Measurements from ENCODE around the gene TMEM59L. TPM values are rescaled to one million over a fixed set of nuclear protein-coding genes. Genes with fewer than 3 reads are reported as not detected.

Gene TMEM59L
- polyA plus RNA-seq, 1 of the 3 experiments (the other 2 are of a cell fraction) = 9.6 TPM

DNA sequence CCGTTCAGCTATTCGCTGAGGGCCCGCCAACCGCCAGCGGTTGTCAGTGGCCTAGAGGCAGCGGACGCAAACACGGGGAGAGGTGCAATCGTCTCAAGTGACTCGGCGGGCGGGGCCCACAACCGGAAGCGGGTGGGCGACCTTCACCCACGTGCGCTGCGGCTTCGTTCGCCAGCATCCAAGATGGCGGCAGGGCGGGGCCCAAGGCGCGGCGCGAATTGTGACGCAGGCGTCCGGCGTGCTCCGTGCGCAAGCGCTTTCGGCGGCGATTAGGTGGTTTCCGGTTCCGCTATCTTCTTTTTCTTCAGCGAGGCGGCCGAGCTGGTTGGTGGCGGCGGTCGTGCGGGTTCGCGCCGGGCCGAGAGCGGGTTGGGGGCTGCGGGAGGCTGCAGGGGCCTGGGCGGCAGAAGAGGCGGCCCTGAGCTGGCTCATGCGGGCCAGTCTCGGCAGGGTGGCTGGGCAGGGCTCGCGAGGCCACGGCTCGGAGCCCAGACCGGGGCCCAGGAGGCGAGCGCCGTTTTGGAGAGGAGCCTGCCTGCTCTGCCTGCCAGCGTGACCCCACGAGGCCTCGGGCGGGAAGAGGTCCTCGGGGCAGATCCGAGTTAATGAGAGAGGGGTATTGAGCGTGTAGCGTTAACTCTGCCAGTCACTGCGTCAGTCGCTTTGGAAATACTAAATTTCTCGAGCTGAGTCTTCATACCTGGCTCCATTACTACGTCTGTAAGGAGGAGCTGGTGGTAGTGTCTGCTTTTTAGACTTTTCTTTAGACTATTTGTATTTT is 40.9 kb upstream of the TMEM59L start, which contains the start of gene UBA52:
Gene UBA52 (plus strand): TSS at position 294 of the 781 bp plus-strand sequence. CDS start 1,444 bp downstream, outside the sequence.
- peaks cover 40 to 51% of the 10 kb centered on the region in 2 experiments for H3K36me3 ChIP-seq (replicated peaks in 1 of 2; ENCODE audit: control insufficient read depth in 1 of 2, insufficient read depth in 2 of 2, low read length in 1 of 2)
- H2AFZ ChIP-seq (ENCODE audit: low read depth) = peak within 1 kb of the TSS; percentile 82
- ChIA-PET POLR2A (interaction anchor here (0.8 to 2.3 kb wide), 9 partner anchors 10 to 348 kb away, joined by 3 to 20 read pairs (median 6); partner anchors contain the start of genes COPE, DDX49, KXD1 and REX1BD), CTCF (interaction anchor here (0.9 to 4.2 kb wide), 12 partner anchors 9 to 605 kb away, joined by 3 to 45 read pairs (median 4); partner anchors contain the start of genes KXD1 and REX1BD)
- H3K27ac ChIP-seq (ENCODE audit: low read depth in 2 of 2, low read length in 1 of 2) = peak within 1 kb of the TSS; percentile 74 to 76
- DNase-seq = peak; percentile 96
- WGBS (ENCODE audit: low lambda C conversion rate) = under 1% methylated on average over 29 of the region's 75 CpGs
- H3K4me3 ChIP-seq (ENCODE audit: low read depth in 2 of 2, low read length in 1 of 2) = peak within 1 kb of the TSS; percentile 64 to 86
- H4K20me1 ChIP-seq (ENCODE audit: insufficient read depth) = peaks cover 33% of the 10 kb centered on the region
- peak within 1 kb of the TSS; percentile 95 for H3K9ac ChIP-seq
- no peaks in the 10 kb centered on the region for H3K9me3 ChIP-seq
- H3K4me2 ChIP-seq = peak within 1 kb of the TSS; percentile 95
- H3K79me2 ChIP-seq (ENCODE audit: insufficient read depth) = peaks cover 30% of the 10 kb centered on the region
- H3F3A ChIP-seq (replicated peaks; ENCODE audit: insufficient read depth) = peaks cover 38% of the 10 kb centered on the region
- peaks cover 10 to 16% of the 10 kb centered on the region in 2 experiments; a peak in 3 of 4 replicates for H3K4me1 ChIP-seq (ENCODE audit: control insufficient read depth in 1 of 2, insufficient read depth in 2 of 2, low read depth in 1 of 2, low read length in 1 of 2)
- no peaks in the 10 kb centered on the region for H3K27me3 ChIP-seq (ENCODE audit: insufficient read depth)
- H3K9me2 ChIP-seq = no peaks in the 10 kb centered on the region
- TF ChIP-seq ELF1 (IDR thresholded peaks at IDR 0.05) (peak; percentile 99), GATA2 (CRISPR knock-in tag; IDR thresholded peaks at IDR 0.05) (no peak), RXRA (IDR thresholded peaks at IDR 0.05; ENCODE audit: borderline replicate concordance, low read depth) (no peak), YY1 (IDR thresholded peaks at IDR 0.05; ENCODE audit: low read depth) (peak; percentile 99), FOXJ3 (CRISPR knock-in tag; IDR thresholded peaks at IDR 0.05) (no peak), FOXM1 (IDR thresholded peaks at IDR 0.05; ENCODE audit: low read depth) (no peak), GABPA (IDR thresholded peaks at IDR 0.05; ENCODE audit: low read depth) (peak; percentile 87), RCOR1 (IDR thresholded peaks at IDR 0.05; ENCODE audit: low read length) (no peak), MXI1 (IDR thresholded peaks at IDR 0.05; ENCODE audit: low read depth, low read length) (peak; percentile 100), NRF1 (IDR thresholded peaks at IDR 0.05; ENCODE audit: low read depth, low read length) (peak; percentile 89), EP300 (IDR thresholded peaks at IDR 0.05; ENCODE audit: borderline replicate concordance in 1 of 2, low read depth in 1 of 2, low read length in 1 of 2) (no peak; a peak in 1 of 4 replicates), FOSL2 (IDR thresholded peaks at IDR 0.05; ENCODE audit: borderline replicate concordance, low read depth) (no peak; the same call in 1 of the 2 replicates), TEAD4 (IDR thresholded peaks at IDR 0.05; ENCODE audit: borderline replicate concordance, insufficient read depth) (no peak), EZH2phosphoT487 (IDR thresholded peaks at IDR 0.05; ENCODE audit: borderline replicate concordance, low read depth) (no peak), MEF2A (IDR thresholded peaks at IDR 0.05; ENCODE audit: borderline replicate concordance, low read depth) (no peak), SIN3A (IDR thresholded peaks at IDR 0.05; ENCODE audit: borderline replicate concordance, low read depth, low read length) (peak; percentile 96), TCF12 (IDR thresholded peaks at IDR 0.05) (no peak), RAD21 (IDR thresholded peaks at IDR 0.05; ENCODE audit: low read length) (no peak), RFX5 (IDR thresholded peaks at IDR 0.05; ENCODE audit: low read length) (peak; percentile 38; the same call in 1 of the 2 replicates)
- TF ChIP-seq, protein P1, sequence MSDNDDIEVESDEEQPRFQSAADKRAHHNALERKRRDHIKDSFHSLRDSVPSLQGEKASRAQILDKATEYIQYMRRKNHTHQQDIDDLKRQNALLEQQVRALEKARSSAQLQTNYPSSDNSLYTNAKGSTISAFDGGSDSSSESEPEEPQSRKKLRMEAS (IDR thresholded peaks at IDR 0.05; ENCODE audit: low read depth) = peak; percentile 100
- TF ChIP-seq, protein P2, sequence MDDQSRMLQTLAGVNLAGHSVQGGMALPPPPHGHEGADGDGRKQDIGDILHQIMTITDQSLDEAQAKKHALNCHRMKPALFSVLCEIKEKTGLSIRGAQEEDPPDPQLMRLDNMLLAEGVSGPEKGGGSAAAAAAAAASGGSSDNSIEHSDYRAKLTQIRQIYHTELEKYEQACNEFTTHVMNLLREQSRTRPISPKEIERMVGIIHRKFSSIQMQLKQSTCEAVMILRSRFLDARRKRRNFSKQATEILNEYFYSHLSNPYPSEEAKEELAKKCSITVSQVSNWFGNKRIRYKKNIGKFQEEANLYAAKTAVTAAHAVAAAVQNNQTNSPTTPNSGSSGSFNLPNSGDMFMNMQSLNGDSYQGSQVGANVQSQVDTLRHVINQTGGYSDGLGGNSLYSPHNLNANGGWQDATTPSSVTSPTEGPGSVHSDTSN (IDR thresholded peaks at IDR 0.05) = peak; percentile 7; the same call in 1 of the 2 replicates
- TF ChIP-seq, protein P3, sequence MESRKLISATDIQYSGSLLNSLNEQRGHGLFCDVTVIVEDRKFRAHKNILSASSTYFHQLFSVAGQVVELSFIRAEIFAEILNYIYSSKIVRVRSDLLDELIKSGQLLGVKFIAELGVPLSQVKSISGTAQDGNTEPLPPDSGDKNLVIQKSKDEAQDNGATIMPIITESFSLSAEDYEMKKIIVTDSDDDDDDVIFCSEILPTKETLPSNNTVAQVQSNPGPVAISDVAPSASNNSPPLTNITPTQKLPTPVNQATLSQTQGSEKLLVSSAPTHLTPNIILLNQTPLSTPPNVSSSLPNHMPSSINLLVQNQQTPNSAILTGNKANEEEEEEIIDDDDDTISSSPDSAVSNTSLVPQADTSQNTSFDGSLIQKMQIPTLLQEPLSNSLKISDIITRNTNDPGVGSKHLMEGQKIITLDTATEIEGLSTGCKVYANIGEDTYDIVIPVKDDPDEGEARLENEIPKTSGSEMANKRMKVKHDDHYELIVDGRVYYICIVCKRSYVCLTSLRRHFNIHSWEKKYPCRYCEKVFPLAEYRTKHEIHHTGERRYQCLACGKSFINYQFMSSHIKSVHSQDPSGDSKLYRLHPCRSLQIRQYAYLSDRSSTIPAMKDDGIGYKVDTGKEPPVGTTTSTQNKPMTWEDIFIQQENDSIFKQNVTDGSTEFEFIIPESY (IDR thresholded peaks at IDR 0.05; ENCODE audit: borderline replicate concordance, low read depth) = no peak
- TF ChIP-seq, protein P4, sequence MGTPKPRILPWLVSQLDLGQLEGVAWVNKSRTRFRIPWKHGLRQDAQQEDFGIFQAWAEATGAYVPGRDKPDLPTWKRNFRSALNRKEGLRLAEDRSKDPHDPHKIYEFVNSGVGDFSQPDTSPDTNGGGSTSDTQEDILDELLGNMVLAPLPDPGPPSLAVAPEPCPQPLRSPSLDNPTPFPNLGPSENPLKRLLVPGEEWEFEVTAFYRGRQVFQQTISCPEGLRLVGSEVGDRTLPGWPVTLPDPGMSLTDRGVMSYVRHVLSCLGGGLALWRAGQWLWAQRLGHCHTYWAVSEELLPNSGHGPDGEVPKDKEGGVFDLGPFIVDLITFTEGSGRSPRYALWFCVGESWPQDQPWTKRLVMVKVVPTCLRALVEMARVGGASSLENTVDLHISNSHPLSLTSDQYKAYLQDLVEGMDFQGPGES (IDR thresholded peaks at IDR 0.05; ENCODE audit: low read depth, low read length) = no peak
- TF ChIP-seq, protein P5, sequence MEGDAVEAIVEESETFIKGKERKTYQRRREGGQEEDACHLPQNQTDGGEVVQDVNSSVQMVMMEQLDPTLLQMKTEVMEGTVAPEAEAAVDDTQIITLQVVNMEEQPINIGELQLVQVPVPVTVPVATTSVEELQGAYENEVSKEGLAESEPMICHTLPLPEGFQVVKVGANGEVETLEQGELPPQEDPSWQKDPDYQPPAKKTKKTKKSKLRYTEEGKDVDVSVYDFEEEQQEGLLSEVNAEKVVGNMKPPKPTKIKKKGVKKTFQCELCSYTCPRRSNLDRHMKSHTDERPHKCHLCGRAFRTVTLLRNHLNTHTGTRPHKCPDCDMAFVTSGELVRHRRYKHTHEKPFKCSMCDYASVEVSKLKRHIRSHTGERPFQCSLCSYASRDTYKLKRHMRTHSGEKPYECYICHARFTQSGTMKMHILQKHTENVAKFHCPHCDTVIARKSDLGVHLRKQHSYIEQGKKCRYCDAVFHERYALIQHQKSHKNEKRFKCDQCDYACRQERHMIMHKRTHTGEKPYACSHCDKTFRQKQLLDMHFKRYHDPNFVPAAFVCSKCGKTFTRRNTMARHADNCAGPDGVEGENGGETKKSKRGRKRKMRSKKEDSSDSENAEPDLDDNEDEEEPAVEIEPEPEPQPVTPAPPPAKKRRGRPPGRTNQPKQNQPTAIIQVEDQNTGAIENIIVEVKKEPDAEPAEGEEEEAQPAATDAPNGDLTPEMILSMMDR (IDR thresholded peaks at IDR 0.05) = no peak

All from SK-N-SH (cell line).